ENCODE data around the gene NBPF8.
"Not testable (repeated sequence)": the region's sequence is repeated elsewhere in the genome, so short reads cannot be mapped to it uniquely, and the experiment has no call there.

NBPF8 gene

DNA sequence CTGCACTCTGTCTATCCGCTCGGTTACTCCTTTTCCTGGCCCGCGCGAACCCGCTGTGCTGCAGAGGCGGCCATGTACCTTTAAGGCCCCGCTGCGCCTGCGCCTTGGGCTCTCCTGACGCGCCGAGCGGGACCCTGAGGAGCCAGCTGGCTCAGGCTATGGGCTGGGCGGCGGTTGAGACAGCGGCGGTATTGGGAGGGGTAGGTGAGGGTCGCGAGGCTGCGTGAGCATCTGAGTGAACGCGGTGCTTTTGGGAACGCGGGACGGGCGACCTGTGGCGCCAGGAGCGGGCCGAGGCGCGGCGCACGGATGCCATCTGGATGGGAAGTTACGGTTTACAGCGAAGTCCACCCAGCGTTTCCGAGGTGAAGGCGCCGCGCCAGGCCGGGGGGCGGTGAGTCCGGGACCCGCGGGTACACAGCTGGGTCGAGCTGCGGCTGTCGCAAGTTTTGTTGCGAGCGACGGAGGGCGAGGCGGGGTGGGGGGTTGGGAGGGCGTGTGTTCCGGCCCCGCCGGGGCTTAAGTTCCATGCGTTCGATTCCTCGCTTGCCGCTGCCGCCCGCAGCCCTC is at the start of gene NBPF8:
NBPF8 (plus strand) TSS at position 125 of the 570 bp plus-strand sequence. CDS start 21,488 bp downstream, outside the sequence.
- DNase-seq (ENCODE audit: low read depth, low spot score); POLR2A ChIA-PET; CTCF ChIA-PET: not testable (repeated sequence)
- H3K4me3 ChIP-seq (ENCODE audit: low read depth, low read length) = peak within 1 kb of the TSS; percentile 59

DNA sequence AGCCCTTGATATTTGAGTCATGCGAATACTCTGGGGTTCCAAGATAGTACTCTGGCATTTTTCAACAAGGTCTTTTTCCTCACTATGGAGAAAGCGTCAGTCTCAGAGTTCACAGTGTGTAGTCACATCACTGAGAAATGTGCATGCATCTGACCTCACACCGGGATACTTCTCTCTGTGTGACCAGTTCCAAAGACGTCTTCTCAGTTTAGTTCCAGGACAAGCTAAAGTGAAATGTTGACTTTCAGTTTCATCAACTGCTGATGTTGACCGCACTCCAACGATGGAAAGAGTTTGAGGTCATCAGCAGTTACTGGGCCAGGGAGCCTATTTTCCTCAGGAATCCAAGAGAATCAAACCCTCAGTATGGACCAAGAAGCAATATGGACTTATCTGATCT is 47.1 kb upstream of the NBPF8 start:
- H3K4me3 ChIP-seq (ENCODE audit: low read depth, low read length); CTCF ChIA-PET; POLR2A ChIA-PET; DNase-seq (ENCODE audit: low read depth, low spot score): not testable (repeated sequence)

DNA sequence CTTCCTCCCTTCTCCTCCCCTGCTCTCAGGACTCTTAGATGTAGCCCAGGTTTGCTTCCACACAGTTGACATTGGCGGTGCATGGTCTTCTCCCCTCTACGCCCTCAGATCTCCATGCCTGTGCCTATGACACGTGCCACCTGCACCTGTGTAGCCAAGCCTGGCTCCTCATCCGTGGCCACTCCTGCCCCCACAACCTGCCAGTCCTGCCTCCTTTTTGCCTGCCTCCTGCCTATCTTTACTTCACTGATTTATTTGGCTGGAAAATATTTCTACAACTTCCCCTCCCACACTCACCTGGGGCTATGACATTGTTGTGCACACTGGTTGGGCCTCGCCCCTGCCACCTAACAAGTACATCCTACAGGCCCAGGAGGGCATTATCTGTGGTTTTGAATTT is 28.2 kb upstream of the NBPF8 start:
- POLR2A ChIA-PET; H3K4me3 ChIP-seq (ENCODE audit: low read depth, low read length); DNase-seq (ENCODE audit: low read depth, low spot score); CTCF ChIA-PET: not testable (repeated sequence)

GRCh38 chr1:120388597-120389126 is 26.2 kb upstream of the NBPF8 start:
- H3K4me3 ChIP-seq (ENCODE audit: low read depth, low read length); DNase-seq (ENCODE audit: low read depth, low spot score); CTCF ChIA-PET; POLR2A ChIA-PET: not testable (repeated sequence)

DNA sequence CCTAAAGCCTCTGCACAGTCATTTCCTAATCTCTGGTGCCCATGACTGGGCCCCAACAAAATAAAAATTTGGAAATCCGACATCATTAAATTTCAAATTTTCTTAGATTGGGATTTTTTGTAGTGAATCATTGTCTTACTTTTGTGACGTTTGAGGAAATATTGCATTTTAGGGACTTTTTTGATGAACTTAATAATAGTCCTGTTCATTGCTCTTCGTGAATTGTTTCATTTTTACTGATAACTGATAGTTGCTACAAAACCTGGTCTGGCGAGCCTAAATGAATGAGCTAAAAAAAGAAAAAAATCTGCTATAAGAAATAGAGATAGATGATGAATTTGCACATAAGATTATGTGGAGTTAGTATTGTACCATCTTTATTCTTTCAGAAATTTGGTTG is 23.5 kb upstream of the NBPF8 start:
- H3K4me3 ChIP-seq (ENCODE audit: low read depth, low read length); CTCF ChIA-PET; POLR2A ChIA-PET; DNase-seq (ENCODE audit: low read depth, low spot score): not testable (repeated sequence)

- H3K4me3 ChIP-seq (ENCODE audit: low read depth, low read length) = not testable (repeated sequence)
Measured at GRCh38 chr1:120393316-120394232, 21.3 kb upstream of the NBPF8 start.

GRCh38 chr1:120405348-120405747 is 9.5 kb upstream of the NBPF8 start:
- CTCF ChIA-PET, POLR2A ChIA-PET: not testable (repeated sequence)

More at GRCh38 chr1:120393316-120394232, 21.3 kb upstream of the NBPF8 start:
- DNase-seq (ENCODE audit: low read depth, low spot score); POLR2A ChIA-PET; CTCF ChIA-PET: not testable (repeated sequence)

GRCh38 chr1:120414451-120414850 is 384 bp upstream of the NBPF8 start:
- DNase-seq (ENCODE audit: low read depth, low spot score); H3K4me3 ChIP-seq (ENCODE audit: low read depth, low read length); CTCF ChIA-PET; POLR2A ChIA-PET: not testable (repeated sequence)

More at GRCh38 chr1:120405348-120405747, 9.5 kb upstream of the NBPF8 start:
- not testable (repeated sequence) for H3K4me3 ChIP-seq (ENCODE audit: low read depth, low read length); DNase-seq (ENCODE audit: low read depth, low spot score)

DNA sequence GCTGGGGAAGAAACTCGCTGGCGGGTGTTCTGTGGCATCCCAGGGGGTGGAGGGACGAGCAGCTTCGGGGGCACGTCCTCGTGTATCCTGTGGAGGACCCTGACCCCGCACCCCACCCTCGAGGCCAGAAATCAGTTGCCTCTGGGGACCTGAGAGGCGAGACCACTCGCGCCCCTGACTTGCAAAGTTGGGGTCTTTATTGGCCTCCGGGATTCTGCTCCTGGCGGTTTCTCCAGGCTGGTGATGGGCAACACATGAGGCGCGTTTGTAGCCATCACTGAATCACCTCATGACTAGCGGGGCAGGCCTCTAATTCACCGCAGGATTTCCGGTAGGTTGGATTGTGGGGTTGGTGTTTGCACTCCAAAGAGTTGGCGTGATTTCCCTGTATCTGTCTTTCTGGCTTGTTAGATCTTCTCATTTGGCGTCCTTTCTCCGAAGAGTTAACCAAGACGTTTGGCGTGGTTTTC is 692 bp downstream of the NBPF8 start:
- POLR2A ChIA-PET; DNase-seq (ENCODE audit: low read depth, low spot score): not testable (repeated sequence)
- CTCF ChIA-PET = interaction anchor here (0.6 kb wide), 1 partner anchor 672 kb away, joined by 3 read pairs; no protein-coding TSS in a partner anchor
- peak overlapping the region; percentile 59 for H3K4me3 ChIP-seq (ENCODE audit: low read depth, low read length)

GRCh38 chr1:120425063-120425462 is 10.2 kb downstream of the NBPF8 start:
- CTCF ChIA-PET; DNase-seq (ENCODE audit: low read depth, low spot score); POLR2A ChIA-PET; H3K4me3 ChIP-seq (ENCODE audit: low read depth, low read length): not testable (repeated sequence)

- CTCF ChIA-PET; H3K4me3 ChIP-seq (ENCODE audit: low read depth, low read length); POLR2A ChIA-PET; DNase-seq (ENCODE audit: low read depth, low spot score): not testable (repeated sequence)
Measured at GRCh38 chr1:120431626-120432025, 16.8 kb downstream of the NBPF8 start.

DNA sequence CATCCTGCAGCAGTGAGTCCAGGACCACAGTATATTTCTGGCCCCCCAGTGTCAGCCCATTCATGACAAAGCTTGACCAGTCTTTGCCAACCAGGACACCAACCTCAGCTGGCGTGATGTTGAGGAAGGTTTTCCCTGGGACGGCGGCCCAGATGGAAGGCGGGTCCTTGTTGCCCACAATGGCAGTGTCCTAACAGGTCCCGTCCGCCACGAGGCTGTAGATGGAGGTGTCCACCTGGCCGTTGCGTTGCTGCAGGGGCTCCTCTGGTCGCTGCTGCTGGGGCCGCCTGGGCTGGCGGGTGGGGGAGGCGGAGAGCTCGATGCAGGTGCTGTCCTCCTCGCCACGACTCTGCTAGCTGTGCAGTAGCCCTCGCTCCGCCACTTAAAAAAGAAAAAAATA is 19.0 kb downstream of the NBPF8 start:
- DNase-seq (ENCODE audit: low read depth, low spot score); CTCF ChIA-PET; POLR2A ChIA-PET; H3K4me3 ChIP-seq (ENCODE audit: low read depth, low read length): not testable (repeated sequence)

DNA sequence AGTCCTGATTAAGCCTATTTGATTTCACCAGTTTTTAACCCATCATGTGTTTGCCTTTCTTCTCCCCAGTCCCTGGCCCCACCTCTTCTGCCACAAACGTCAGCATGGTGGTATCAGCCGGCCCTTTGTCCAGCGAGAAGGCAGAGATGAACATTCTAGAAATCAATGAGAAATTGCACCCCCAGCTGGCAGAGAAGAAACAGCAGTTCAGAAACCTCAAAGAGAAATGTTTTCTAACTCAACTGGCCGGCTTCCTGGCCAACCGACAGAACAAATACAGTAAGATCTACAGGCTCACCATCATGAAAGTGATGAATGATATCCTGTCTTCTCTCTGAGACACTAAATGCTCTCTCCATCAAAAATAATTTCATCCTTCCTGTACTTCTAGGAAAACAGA is 34.3 kb downstream of the NBPF8 start:
- DNase-seq (ENCODE audit: low read depth, low spot score); POLR2A ChIA-PET; H3K4me3 ChIP-seq (ENCODE audit: low read depth, low read length); CTCF ChIA-PET: not testable (repeated sequence)

Measured in AG04449 (cell line).